Activated T-cell treated with anti-CD3 and anti-CD28 coated beads, Interleukin-2, amount 50 U/mL, for 1 hour (primary cell): ENCODE measurements around the gene ZNF674.
"Not testable (repeated sequence)": the region's sequence is repeated elsewhere in the genome, so short reads cannot be mapped to it uniquely, and the experiment has no call there.

Experiments used
- DNase-seq: peaks from one replicate; pipeline ENCODE4 v3.0.0-alpha.2; 2020

Gene ZNF674

GRCh38 chrX:46460801-46461659 lies 84.2 kb downstream of the ZNF674 start:
- not testable (repeated sequence) for DNase-seq

- no peak for DNase-seq
These were observed 85.6 kb downstream of the ZNF674 start for GRCh38 chrX:46459603-46460002.

- DNase-seq = no peak
These were observed 88.9 kb downstream of the ZNF674 start for GRCh38 chrX:46456125-46456922.
